Activated CD8-positive, alpha-beta T cell treated with anti-CD3 and anti-CD28 coated beads, Interleukin-2, amount 10 ng/mL, durations not matched to agents 7 days and 5 days (primary cell): ENCODE results near the gene MDC1. TPM values are rescaled to one million over a fixed set of nuclear protein-coding genes. Genes with fewer than 3 reads are reported as not detected.
"Not testable (repeated sequence)": the region's sequence is repeated elsewhere in the genome, so short reads cannot be mapped to it uniquely, and the experiment has no call there.

Source experiments
- ATAC-seq: fragments of 150-1000 bp; cut with Tn5 transposase; one replicate; pipeline ENCODE4 v1.10.0; 2021; ENCODE audit warnings: moderate library complexity
- CTCF ChIA-PET: fragments of 350-600 bp; sonication (Branson Sonifier 250); formaldehyde crosslinking; loops from one replicate; lab custom pipeline; 2021; ENCODE audit warnings: antibody characterized with exemption; lab: Charles Lee
- POLR2A ChIA-PET: fragments of 350-600 bp; sonication (Branson Sonifier 250); formaldehyde crosslinking; loops from one replicate; lab custom pipeline; 2021; ENCODE audit warnings: antibody characterized with exemption; lab: Charles Lee
- DNase-seq: peaks from one replicate; pipeline ENCODE4 v3.0.0-alpha.2; 2020
- H3K27ac Mint-ChIP-seq: one replicate; pipeline ENCODE4 v1.8.0; 2021; ENCODE audit warnings: mild to moderate bottlenecking, mixed read lengths
- H3K27me3 Mint-ChIP-seq: one replicate; pipeline ENCODE4 v1.8.0; 2021; ENCODE audit warnings: low read depth, mixed read lengths
- H3K36me3 Mint-ChIP-seq: one replicate; pipeline ENCODE4 v1.8.0; 2021; ENCODE audit warnings: low read depth, mixed read lengths
- H3K4me1 Mint-ChIP-seq: one replicate; pipeline ENCODE4 v1.8.0; 2021; ENCODE audit warnings: low read depth, mixed read lengths
- H3K4me3 Mint-ChIP-seq: one replicate; pipeline ENCODE4 v1.8.0; 2021; ENCODE audit warnings: mild to moderate bottlenecking, mixed read lengths
- H3K9me3 Mint-ChIP-seq: one replicate; pipeline ENCODE4 v1.8.0; 2022; ENCODE audit warnings: mixed read lengths; ENCODE audit not compliant: insufficient read depth
- total RNA-seq, 2 experiments: library from RNA; stranded (reverse); gene quantifications; one replicate each; pipeline ENCODE4 v1.2.3, GENCODE V29; 2021

Gene MDC1
- total RNA-seq, 2 experiments from 2014 or later: 48.5 to 52.4 TPM

GRCh38 chr6:30723159-30723842, 6.2 kb upstream of the MDC1 start:
- Mint-ChIP-seq H3K4me1 (peaks cover 54% of the 10 kb centered on the region), H3K36me3 (peaks cover 80% of the 10 kb centered on the region), H3K4me3 (peak overlapping the region; percentile 98), H3K27ac (peak overlapping the region; percentile 97)
- not testable (repeated sequence) for ATAC-seq, DNase-seq, H3K9me3 Mint-ChIP-seq, H3K27me3 Mint-ChIP-seq
- ChIA-PET POLR2A (interaction anchor here (0.6 to 12.8 kb wide), 11 partner anchors 8 to 109 kb away, joined by 3 to 343 read pairs (median 6); partner anchors contain the start of gene NRM), CTCF (interaction anchor here (0.7 to 25.4 kb wide), 23 partner anchors 8 to 364 kb away, joined by 3 to 686 read pairs (median 5); partner anchors contain the start of genes ATAT1 and DHX16)

- CTCF ChIA-PET: interaction anchor here (0.6 to 25.4 kb wide), 36 partner anchors 9 to 365 kb away, joined by 3 to 686 read pairs (median 4); partner anchors contain the start of genes ATAT1, DHX16, MRPS18B and NRM
- peaks cover 57% of the 10 kb centered on the region for H3K4me1 Mint-ChIP-seq
Measured at GRCh38 chr6:30722280-30723112, 5.4 kb upstream of the MDC1 start.

GRCh38 chr6:30722025-30722279, 4.9 kb upstream of the MDC1 start:
- CTCF ChIA-PET: interaction anchor here (0.6 to 25.4 kb wide), 31 partner anchors 9 to 365 kb away, joined by 3 to 686 read pairs (median 4); partner anchors contain the start of genes ATAT1, DHX16, MRPS18B and NRM
- Mint-ChIP-seq H3K4me3 (peak overlapping the region; percentile 98), H3K36me3 (peaks cover 72% of the 10 kb centered on the region), H3K27ac (peak overlapping the region; percentile 97), H3K4me1 (peaks cover 59% of the 10 kb centered on the region)
- not testable (repeated sequence) for H3K9me3 Mint-ChIP-seq, H3K27me3 Mint-ChIP-seq, ATAC-seq, DNase-seq
- POLR2A ChIA-PET: interaction anchor here (0.6 to 12.8 kb wide), 17 partner anchors 9 to 108 kb away, joined by 3 to 343 read pairs (median 6); partner anchors contain the start of genes ATAT1, DHX16, MRPS18B and NRM

More at GRCh38 chr6:30722280-30723112, 5.4 kb upstream of the MDC1 start:
- peak; percentile 89 for DNase-seq
- Mint-ChIP-seq H3K27me3 (no peaks in the 10 kb centered on the region), H3K9me3 (no peaks in the 10 kb centered on the region), H3K27ac (peak overlapping the region; percentile 97), H3K4me3 (peak overlapping the region; percentile 98), H3K36me3 (peaks cover 75% of the 10 kb centered on the region)
- POLR2A ChIA-PET: interaction anchor here (0.6 to 12.8 kb wide), 17 partner anchors 9 to 108 kb away, joined by 3 to 343 read pairs (median 6); partner anchors contain the start of genes DHX16, MRPS18B, NRM and PPP1R10
- ATAC-seq: no peak

- H3K36me3 Mint-ChIP-seq: peaks cover 72% of the 10 kb centered on the region
- peak overlapping the region; percentile 98 for H3K4me3 Mint-ChIP-seq
- DNase-seq: peak; percentile 94
- ChIA-PET POLR2A (interaction anchor here (0.6 to 12.8 kb wide), 22 partner anchors 9 to 227 kb away, joined by 3 to 343 read pairs (median 4); partner anchors contain the start of genes ATAT1, DHX16, MRPS18B and NRM), CTCF (interaction anchor here (0.7 to 25.4 kb wide), 23 partner anchors 9 to 366 kb away, joined by 3 to 686 read pairs (median 5); partner anchors contain the start of genes ATAT1, DHX16, MRPS18B and NRM)
- H3K9me3 Mint-ChIP-seq: no peaks in the 10 kb centered on the region
- H3K27me3 Mint-ChIP-seq: no peaks in the 10 kb centered on the region
- peak overlapping the region; percentile 97 for H3K27ac Mint-ChIP-seq
- ATAC-seq: peak; percentile 20
- H3K4me1 Mint-ChIP-seq: peaks cover 61% of the 10 kb centered on the region
Measured at GRCh38 chr6:30721198-30722024, 4.3 kb upstream of the MDC1 start.

- Mint-ChIP-seq H3K27me3 (no peaks in the 10 kb centered on the region), H3K9me3 (no peaks in the 10 kb centered on the region), H3K4me1 (peaks cover 63% of the 10 kb centered on the region), H3K27ac (peak overlapping the region; percentile 97), H3K4me3 (peak overlapping the region; percentile 98), H3K36me3 (peaks cover 72% of the 10 kb centered on the region)
- ATAC-seq: no peak
- CTCF ChIA-PET: interaction anchor here (0.8 to 25.4 kb wide), 7 partner anchors 9 to 177 kb away, joined by 3 to 686 read pairs (median 15); partner anchors contain the start of genes DHX16 and MRPS18B
- POLR2A ChIA-PET: interaction anchor here (0.6 to 12.8 kb wide), 15 partner anchors 9 to 227 kb away, joined by 3 to 343 read pairs (median 4); partner anchors contain the start of genes ATAT1, DHX16, MRPS18B and PPP1R10
- DNase-seq: peak; percentile 78
Measured at GRCh38 chr6:30720738-30721197, 3.7 kb upstream of the MDC1 start.

GRCh38 chr6:30719791-30720737, 3.0 kb upstream of the MDC1 start, which contains the start of gene TUBB:
Gene TUBB (plus strand): TSS chr6:30720352. CDS start chr6:30720507, 155 bp downstream.
- no peaks in the 10 kb centered on the region for H3K27me3 Mint-ChIP-seq
- peak within 1 kb of the TSS; percentile 98 for H3K4me3 Mint-ChIP-seq

GRCh38 chr6:30719356-30719755, 2.3 kb upstream of the MDC1 start:
- Mint-ChIP-seq H3K27me3 (no peaks in the 10 kb centered on the region), H3K4me1 (peaks cover 63% of the 10 kb centered on the region), H3K4me3 (peak overlapping the region; percentile 98), H3K36me3 (peaks cover 71% of the 10 kb centered on the region), H3K27ac (peak overlapping the region; percentile 97), H3K9me3 (no peaks in the 10 kb centered on the region)
- ATAC-seq (no peak), DNase-seq (no peak)
- ChIA-PET POLR2A (interaction anchor here (0.8 to 12.8 kb wide), 5 partner anchors 9 to 104 kb away, joined by 3 to 343 read pairs (median 4); no protein-coding TSS in a partner anchor), CTCF (interaction anchor here (1.7 to 25.4 kb wide), 4 partner anchors 12 to 101 kb away, joined by 5 to 686 read pairs (median 10); partner anchors contain the start of genes DHX16, MRPS18B and PPP1R10)

More at GRCh38 chr6:30719791-30720737, 3.0 kb upstream of the MDC1 start, which contains the start of gene TUBB:
- CTCF ChIA-PET: interaction anchor here (0.8 to 25.4 kb wide), 6 partner anchors 8 to 176 kb away, joined by 3 to 686 read pairs (median 10); partner anchors contain the start of genes DHX16, MRPS18B and PPP1R10
- H3K9me3 Mint-ChIP-seq: no peaks in the 10 kb centered on the region
- H3K27ac Mint-ChIP-seq: peak within 1 kb of the TSS; percentile 97
- peak; percentile 74 for ATAC-seq
- H3K4me1 Mint-ChIP-seq: peaks cover 63% of the 10 kb centered on the region
- POLR2A ChIA-PET: interaction anchor here (0.7 to 12.8 kb wide), 14 partner anchors 8 to 226 kb away, joined by 3 to 343 read pairs (median 5); partner anchors contain the start of genes DHX16, MRPS18B and PPP1R10
- H3K36me3 Mint-ChIP-seq: peaks cover 72% of the 10 kb centered on the region
- peak; percentile 98 for DNase-seq

GRCh38 chr6:30717845-30718720, 1.0 kb upstream of the MDC1 start:
- H3K27ac Mint-ChIP-seq: peak overlapping the region; percentile 100
- ChIA-PET CTCF (interaction anchor here (0.9 to 25.4 kb wide), 7 partner anchors 13 to 106 kb away, joined by 3 to 686 read pairs (median 6); partner anchors contain the start of genes DHX16, MRPS18B and PPP1R10), POLR2A (interaction anchor here (1.2 to 12.8 kb wide), 6 partner anchors 30 to 103 kb away, joined by 5 to 343 read pairs (median 16); partner anchors contain the start of genes C6orf136, MRPS18B and PPP1R10)
- H3K4me1 Mint-ChIP-seq: peaks cover 61% of the 10 kb centered on the region
- not testable (repeated sequence) for H3K9me3 Mint-ChIP-seq, H3K27me3 Mint-ChIP-seq, DNase-seq, ATAC-seq
- H3K36me3 Mint-ChIP-seq: peaks cover 70% of the 10 kb centered on the region
- H3K4me3 Mint-ChIP-seq: peak overlapping the region; percentile 98
